ENCODE data around the gene PRDM1.

DNA sequence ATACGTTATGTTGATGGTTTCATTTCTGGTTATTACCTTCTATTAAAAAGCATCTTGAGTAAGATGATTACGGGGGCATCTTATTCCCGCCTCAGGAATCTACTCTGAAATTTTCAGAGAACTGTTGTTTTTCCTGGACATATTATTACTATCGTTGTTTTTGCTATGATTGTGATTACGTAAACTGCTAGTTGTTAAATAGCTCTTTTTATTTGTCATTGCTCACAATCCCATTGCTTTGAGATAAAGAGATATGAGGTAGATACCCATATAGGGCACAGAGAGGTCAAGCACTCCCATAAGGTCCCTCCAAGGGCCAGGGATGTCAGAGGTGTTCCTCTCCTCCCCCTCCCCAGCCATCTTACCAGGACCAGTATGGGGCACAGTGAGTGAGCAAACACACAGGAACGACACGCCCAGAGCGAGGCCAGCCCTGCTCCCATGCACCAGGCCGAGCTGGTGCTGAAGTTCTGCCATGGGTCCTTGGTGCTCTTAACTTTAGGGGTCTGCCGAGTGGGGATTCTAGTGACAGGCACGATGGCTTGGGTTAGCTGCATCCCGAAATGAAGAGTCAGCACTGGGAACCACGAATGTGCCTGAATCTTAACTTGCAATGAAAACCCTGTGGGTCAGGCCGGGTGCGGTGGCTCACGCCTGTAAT lies 49.9 kb downstream of the PRDM1 start:
- TF ChIP-seq GATA2 (IDR thresholded peaks at IDR 0.05; ENCODE audit: low read depth, low read length) (no peak), GATA3 (IDR thresholded peaks at IDR 0.05; ENCODE audit: low read depth, low read length) (no peak)
